ENCODE results near the gene SCAANT1.

SCAANT1 gene

DNA sequence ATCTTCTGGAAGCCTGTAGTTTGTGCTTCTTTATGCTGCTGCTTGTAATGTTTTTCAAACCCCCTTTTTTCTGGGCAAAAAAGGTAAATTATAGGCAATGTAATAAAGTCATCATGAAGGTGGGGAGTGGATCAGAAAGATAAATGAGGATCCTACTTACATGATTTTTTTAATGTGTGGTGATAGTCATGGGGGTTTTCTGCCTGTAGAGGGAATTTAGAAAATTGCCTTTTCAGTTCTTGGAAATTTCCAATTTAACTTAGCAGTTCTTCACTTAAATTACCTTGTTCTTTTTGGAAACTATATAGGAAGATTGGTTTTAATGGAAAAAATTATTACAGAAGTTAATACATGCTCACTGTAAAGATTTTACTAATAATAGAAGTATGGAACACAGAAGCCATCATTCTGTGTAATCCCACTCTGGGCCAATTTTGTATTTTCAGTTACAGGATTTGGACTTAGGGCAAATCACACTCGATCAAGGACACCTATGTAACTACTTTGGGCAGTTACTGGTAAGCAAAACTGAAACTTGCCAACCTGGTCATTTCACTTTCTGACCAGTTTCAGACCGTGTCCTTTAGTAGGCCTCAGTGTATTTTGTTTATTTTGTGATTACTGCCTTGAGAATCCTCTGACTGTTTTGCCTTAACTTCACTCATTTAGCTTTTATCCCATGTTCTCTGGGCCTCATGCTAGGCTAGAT, 10.5 kb upstream of the SCAANT1 start:
- no peak overlapping the region for H3K4me3 ChIP-seq (ENCODE audit: low read depth, low read length)
- TF ChIP-seq, protein P1, sequence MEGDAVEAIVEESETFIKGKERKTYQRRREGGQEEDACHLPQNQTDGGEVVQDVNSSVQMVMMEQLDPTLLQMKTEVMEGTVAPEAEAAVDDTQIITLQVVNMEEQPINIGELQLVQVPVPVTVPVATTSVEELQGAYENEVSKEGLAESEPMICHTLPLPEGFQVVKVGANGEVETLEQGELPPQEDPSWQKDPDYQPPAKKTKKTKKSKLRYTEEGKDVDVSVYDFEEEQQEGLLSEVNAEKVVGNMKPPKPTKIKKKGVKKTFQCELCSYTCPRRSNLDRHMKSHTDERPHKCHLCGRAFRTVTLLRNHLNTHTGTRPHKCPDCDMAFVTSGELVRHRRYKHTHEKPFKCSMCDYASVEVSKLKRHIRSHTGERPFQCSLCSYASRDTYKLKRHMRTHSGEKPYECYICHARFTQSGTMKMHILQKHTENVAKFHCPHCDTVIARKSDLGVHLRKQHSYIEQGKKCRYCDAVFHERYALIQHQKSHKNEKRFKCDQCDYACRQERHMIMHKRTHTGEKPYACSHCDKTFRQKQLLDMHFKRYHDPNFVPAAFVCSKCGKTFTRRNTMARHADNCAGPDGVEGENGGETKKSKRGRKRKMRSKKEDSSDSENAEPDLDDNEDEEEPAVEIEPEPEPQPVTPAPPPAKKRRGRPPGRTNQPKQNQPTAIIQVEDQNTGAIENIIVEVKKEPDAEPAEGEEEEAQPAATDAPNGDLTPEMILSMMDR (IDR thresholded peaks at IDR 0.05; ENCODE audit: insufficient read depth, low read depth, low read length, missing control alignments) = no peak
- DNase-seq (ENCODE audit: low read depth) = peak; percentile 43

DNA sequence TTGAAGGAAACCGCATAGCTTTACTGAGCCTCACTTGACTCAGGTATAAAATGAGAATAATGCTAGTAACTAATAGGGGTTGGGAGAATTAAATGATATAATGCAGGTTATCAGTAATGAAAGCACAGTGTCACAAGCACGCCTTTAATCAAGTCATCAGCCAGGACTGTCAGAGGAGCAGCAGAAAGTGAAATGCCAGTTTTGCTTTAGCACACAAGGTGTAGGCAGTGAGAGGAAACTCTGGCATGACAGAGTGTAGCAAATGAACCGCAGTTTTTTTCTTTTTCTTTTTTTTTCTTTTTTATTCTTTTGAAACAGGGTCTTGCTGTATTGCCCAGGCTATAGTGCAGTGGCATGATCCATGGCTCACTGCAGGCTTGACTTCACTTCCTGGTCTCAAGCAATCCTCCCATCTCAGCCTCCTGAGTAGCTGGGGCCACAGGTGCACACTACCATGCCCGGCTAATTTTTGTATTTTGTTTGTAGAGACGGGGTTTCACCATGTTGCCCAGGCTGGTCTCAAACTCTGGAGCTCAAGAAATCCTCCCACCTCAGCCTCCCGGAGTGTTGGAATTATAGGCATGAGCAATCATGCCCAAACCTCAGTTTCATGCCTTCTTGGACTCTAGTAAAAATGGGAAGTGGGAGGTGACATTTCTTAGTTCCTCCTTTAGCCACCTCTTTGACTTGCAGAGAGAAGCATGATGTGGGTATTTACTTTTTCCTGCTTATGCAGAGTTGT, 9.7 kb upstream of the SCAANT1 start:
- TF ChIP-seq, protein P1 (IDR thresholded peaks at IDR 0.05; ENCODE audit: insufficient read depth, low read depth, low read length, missing control alignments) = no peak
- peak; percentile 72 for DNase-seq (ENCODE audit: low read depth)
- H3K4me3 ChIP-seq (ENCODE audit: low read depth, low read length) = no peak overlapping the region

DNA sequence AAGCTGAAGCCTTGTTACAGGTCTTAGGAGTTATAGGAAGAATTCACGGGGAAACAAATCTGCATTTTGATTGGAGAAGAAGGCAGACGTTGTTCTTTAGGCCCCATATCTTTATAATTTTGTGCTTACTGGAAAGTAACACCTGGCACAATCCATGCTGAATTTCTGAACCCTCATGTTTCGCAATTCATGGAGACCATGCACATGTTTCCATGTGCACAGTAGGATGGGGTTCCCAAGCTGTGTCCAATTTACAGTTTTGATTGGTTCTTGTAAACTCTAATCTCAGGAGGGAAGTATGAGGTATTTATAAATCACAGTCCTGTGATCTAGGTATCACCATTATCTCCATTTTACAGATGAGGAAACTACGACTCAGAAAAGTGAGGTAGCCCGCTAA, 7.8 kb upstream of the SCAANT1 start:
- DNase-seq (ENCODE audit: low read depth) = no peak
- TF ChIP-seq, protein P1 (IDR thresholded peaks at IDR 0.05; ENCODE audit: insufficient read depth, low read depth, low read length, missing control alignments) = no peak
- H3K4me3 ChIP-seq (ENCODE audit: low read depth, low read length) = no peak overlapping the region

DNA sequence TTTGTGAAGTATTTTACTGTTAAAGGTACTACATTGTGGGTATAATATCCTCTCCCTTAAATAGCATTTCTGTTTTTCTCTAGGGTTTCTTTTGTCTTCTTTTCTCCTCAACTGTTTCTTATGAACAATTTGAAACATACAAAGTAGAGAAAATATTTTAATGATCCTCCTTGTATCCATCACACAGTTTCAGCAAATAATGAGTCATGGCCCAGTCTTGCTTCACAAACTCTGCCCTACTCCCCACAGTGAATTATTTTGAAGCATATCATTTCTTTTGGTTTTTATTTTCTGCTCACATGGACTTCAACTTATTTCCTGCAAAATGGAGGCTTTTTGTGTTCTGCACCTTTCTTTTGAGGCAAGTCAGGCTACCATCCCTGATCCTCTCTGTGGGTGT, 6.1 kb upstream of the SCAANT1 start:
- no peak overlapping the region for H3K4me3 ChIP-seq (ENCODE audit: low read depth, low read length)
- TF ChIP-seq, protein P1 (IDR thresholded peaks at IDR 0.05; ENCODE audit: insufficient read depth, low read depth, low read length, missing control alignments) = no peak
- no peak for DNase-seq (ENCODE audit: low read depth)

DNA sequence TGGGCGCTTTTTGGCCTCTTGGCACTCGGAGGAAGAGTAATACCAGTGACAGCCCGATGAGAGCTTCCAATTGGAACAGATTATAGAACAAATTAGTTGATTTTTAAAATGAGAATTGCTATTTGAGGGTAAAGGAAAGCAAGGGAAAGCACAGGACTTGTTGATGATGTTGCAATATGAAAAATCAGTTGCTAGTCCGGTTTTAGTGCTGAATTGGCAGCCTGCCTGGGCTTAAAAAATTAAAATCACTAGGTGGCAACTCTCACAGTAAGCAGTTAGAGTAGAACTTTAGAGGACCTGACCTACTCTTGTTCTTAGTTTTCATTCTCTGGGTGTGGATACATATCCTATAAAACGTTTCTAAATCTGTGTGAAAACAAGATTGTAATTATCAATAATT, 2.1 kb upstream of the SCAANT1 start:
- DNase-seq (ENCODE audit: low read depth) = no peak
- TF ChIP-seq, protein P1 (IDR thresholded peaks at IDR 0.05; ENCODE audit: insufficient read depth, low read depth, low read length, missing control alignments) = no peak
- no peak overlapping the region for H3K4me3 ChIP-seq (ENCODE audit: low read depth, low read length)

DNA sequence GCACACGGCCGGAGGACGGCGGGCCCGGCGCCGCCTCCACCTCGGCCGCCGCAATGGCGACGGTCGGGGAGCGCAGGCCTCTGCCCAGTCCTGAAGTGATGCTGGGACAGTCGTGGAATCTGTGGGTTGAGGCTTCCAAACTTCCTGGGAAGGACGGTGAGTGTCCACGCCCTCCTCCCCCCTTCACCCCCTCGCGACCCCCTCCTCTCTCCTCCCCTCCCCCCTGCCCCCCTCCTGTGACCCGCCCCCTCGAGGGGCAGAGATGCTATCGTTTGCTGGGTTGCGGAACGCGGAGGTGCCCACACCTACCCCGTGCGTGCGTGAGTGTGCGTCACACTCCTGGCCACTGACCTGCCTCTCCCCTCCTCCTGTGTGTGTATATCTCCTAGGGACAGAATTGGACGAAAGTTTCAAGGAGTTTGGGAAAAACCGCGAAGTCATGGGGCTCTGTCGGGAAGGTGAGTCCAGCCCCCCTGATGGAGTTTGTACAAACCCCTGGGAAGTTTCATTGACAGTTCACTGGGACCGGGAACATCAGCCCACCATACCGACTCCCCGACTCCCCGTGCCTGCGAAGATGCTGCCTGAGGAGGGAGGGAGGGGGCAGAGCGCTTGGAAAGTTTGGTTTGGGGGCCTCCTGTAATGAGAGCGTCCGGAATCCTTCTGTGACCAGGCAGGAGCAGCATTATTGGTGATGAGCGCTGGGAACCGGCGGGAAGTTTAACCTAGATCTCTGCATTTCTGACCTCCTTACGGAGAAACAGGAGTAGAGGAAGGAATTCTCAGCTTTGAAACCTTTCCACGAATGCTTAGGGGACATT, 795 bp upstream of the SCAANT1 start:
- TF ChIP-seq, protein P1 (IDR thresholded peaks at IDR 0.05; ENCODE audit: insufficient read depth, low read depth, low read length, missing control alignments) = no peak
- H3K4me3 ChIP-seq (ENCODE audit: low read depth, low read length) = peak overlapping the region; percentile 45
- DNase-seq (ENCODE audit: low read depth) = peak; percentile 57
